ENCODE data around the gene GAPDHS. TPM values are rescaled to one million over a fixed set of nuclear protein-coding genes. Genes with fewer than 3 reads are reported as not detected.

Gene GAPDHS
- total RNA-seq, 1 experiment from 2014 or later = not detected

DNA sequence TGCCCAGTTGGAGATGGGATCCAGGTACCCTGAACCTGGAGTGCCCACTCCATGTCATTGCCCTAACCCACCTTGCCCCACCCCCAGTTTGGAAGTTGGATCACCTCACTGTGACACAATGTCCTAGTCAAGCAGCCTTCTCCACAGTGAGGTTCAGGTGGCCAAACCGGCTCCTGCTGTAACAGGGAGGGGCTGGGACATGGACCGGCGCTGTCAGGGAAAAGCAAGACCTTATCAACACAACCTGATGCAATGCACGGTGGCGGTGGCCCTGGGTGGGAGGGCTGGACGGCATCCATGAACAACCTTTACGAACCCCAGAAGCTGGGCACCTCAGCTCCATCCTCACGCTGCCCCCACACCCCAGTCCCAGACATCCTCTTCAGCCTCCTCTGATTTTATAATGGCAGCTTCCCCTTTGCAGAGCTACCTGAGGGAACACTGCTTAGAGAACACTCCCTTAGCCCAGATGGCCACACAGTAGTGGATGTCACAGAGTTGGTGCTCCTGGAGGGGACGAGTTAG lies 41.4 kb upstream of the GAPDHS start:
- H3K36me3 ChIP-seq (ENCODE audit: insufficient read depth, low read length, poor library complexity, severe bottlenecking) = no peaks in the 10 kb centered on the region
- no peak overlapping the region for H3K4me3 ChIP-seq (ENCODE audit: low read depth, low read length, poor library complexity, severe bottlenecking)
- H3K4me1 ChIP-seq (ENCODE audit: insufficient read depth, low read length, poor library complexity, severe bottlenecking) = no peaks in the 10 kb centered on the region
- intact Hi-C loops (cut with micrococcal nuclease; ENCODE audit: unreplicated experiment) = no loop called here
- ChIA-PET POLR2A (ENCODE audit: low non-redundant PET) (no interaction called here), CTCF (no interaction called here)
- no peaks in the 10 kb centered on the region for H3K9me3 ChIP-seq (ENCODE audit: low read depth, low read length, poor library complexity, severe bottlenecking)
- no TSS peak for BruUV-seq (replicated peaks)
- peaks cover 47% of the 10 kb centered on the region for H3K27me3 ChIP-seq (replicated peaks; ENCODE audit: insufficient read depth, low read depth, low read length, poor library complexity)
- no peak overlapping the region for H3K27ac ChIP-seq (ENCODE audit: low read depth, low read length, poor library complexity, severe bottlenecking)
- no peak for TF ChIP-seq EZH2 (IDR thresholded peaks at IDR 0.05; ENCODE audit: borderline replicate concordance, low read depth, low read length, poor library complexity, severe bottlenecking)
- TF ChIP-seq, protein P1, sequence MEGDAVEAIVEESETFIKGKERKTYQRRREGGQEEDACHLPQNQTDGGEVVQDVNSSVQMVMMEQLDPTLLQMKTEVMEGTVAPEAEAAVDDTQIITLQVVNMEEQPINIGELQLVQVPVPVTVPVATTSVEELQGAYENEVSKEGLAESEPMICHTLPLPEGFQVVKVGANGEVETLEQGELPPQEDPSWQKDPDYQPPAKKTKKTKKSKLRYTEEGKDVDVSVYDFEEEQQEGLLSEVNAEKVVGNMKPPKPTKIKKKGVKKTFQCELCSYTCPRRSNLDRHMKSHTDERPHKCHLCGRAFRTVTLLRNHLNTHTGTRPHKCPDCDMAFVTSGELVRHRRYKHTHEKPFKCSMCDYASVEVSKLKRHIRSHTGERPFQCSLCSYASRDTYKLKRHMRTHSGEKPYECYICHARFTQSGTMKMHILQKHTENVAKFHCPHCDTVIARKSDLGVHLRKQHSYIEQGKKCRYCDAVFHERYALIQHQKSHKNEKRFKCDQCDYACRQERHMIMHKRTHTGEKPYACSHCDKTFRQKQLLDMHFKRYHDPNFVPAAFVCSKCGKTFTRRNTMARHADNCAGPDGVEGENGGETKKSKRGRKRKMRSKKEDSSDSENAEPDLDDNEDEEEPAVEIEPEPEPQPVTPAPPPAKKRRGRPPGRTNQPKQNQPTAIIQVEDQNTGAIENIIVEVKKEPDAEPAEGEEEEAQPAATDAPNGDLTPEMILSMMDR (conservative IDR thresholded peaks at IDR 0.05; ENCODE audit: low read depth, low read length) = no peak
- no peak for DNase-seq (ENCODE audit: low spot score)

GRCh38 chr19:35493971-35494370 lies 39.3 kb upstream of the GAPDHS start:
- H3K4me3 ChIP-seq (ENCODE audit: low read depth, low read length, poor library complexity, severe bottlenecking) = no peak overlapping the region
- no peaks in the 10 kb centered on the region for H3K4me1 ChIP-seq (ENCODE audit: insufficient read depth, low read length, poor library complexity, severe bottlenecking)
- H3K27me3 ChIP-seq (replicated peaks; ENCODE audit: insufficient read depth, low read depth, low read length, poor library complexity) = peaks cover 32% of the 10 kb centered on the region
- intact Hi-C loops (cut with micrococcal nuclease; ENCODE audit: unreplicated experiment) = no loop called here
- no peak for TF ChIP-seq EZH2 (IDR thresholded peaks at IDR 0.05; ENCODE audit: borderline replicate concordance, low read depth, low read length, poor library complexity, severe bottlenecking)
- TF ChIP-seq, protein P1 (conservative IDR thresholded peaks at IDR 0.05; ENCODE audit: low read depth, low read length) = no peak
- no TSS peak for BruUV-seq (replicated peaks)
- no peak for DNase-seq (ENCODE audit: low spot score)
- POLR2A ChIA-PET (ENCODE audit: low non-redundant PET) = no interaction called here
- CTCF ChIA-PET = interaction anchor here (0.5 kb wide), 1 partner anchor 339 kb away, joined by 3 read pairs; the partner anchor contains the start of gene FXYD5
- H3K9me3 ChIP-seq (ENCODE audit: low read depth, low read length, poor library complexity, severe bottlenecking) = no peaks in the 10 kb centered on the region
- H3K27ac ChIP-seq (ENCODE audit: low read depth, low read length, poor library complexity, severe bottlenecking) = no peak overlapping the region
- no peaks in the 10 kb centered on the region for H3K36me3 ChIP-seq (ENCODE audit: insufficient read depth, low read length, poor library complexity, severe bottlenecking)

GRCh38 chr19:35495107-35496064 lies 37.9 kb upstream of the GAPDHS start:
- DNase-seq (ENCODE audit: low spot score) = peak; percentile 76
- H3K4me3 ChIP-seq (ENCODE audit: low read depth, low read length, poor library complexity, severe bottlenecking) = no peak overlapping the region
- BruUV-seq (replicated peaks) = no TSS peak
- CTCF ChIA-PET = interaction anchor here (0.6 to 1.8 kb wide), 3 partner anchors 53 to 142 kb away, joined by 3 to 23 read pairs (median 3); partner anchors contain the start of gene FFAR3
- no peaks in the 10 kb centered on the region for H3K9me3 ChIP-seq (ENCODE audit: low read depth, low read length, poor library complexity, severe bottlenecking)
- TF ChIP-seq EZH2 (IDR thresholded peaks at IDR 0.05; ENCODE audit: borderline replicate concordance, low read depth, low read length, poor library complexity, severe bottlenecking) = no peak
- TF ChIP-seq, protein P1 (conservative IDR thresholded peaks at IDR 0.05; ENCODE audit: low read depth, low read length) = peak; percentile 95
- no peak overlapping the region for H3K27ac ChIP-seq (ENCODE audit: low read depth, low read length, poor library complexity, severe bottlenecking)
- H3K27me3 ChIP-seq (replicated peaks; ENCODE audit: insufficient read depth, low read depth, low read length, poor library complexity) = peaks cover 27% of the 10 kb centered on the region
- no peaks in the 10 kb centered on the region for H3K36me3 ChIP-seq (ENCODE audit: insufficient read depth, low read length, poor library complexity, severe bottlenecking)
- H3K4me1 ChIP-seq (ENCODE audit: insufficient read depth, low read length, poor library complexity, severe bottlenecking) = no peaks in the 10 kb centered on the region
- POLR2A ChIA-PET (ENCODE audit: low non-redundant PET) = interaction anchor here (0.6 kb wide), 1 partner anchor 131 kb away, joined by 4 read pairs; no protein-coding TSS in a partner anchor
- intact Hi-C loops (cut with micrococcal nuclease; ENCODE audit: unreplicated experiment) = loop anchor here (1.0 kb wide), 1 partner anchor 143 kb away; no protein-coding TSS in a partner anchor

Data from A673 (cell line).